Stimulated activated CD8-positive, alpha-beta memory T cell treated with anti-CD3 and anti-CD28 coated beads, Interleukin-4, amount 100 ng/mL, for 1 hour (primary cell): ENCODE results near the gene DPYSL5.
"Not testable (repeated sequence)": the region's sequence is repeated elsewhere in the genome, so short reads cannot be mapped to it uniquely, and the experiment has no call there.

Experiments used
- DNase-seq, 2 donors: peaks; one replicate each; pipeline ENCODE4 v3.0.0-alpha.2; 2020; ENCODE audit warnings: low read depth in 2 of 2, low spot score in 1 of 2

The DPYSL5 gene

GRCh38 chr2:26922405-26923188, 74.7 kb downstream of the DPYSL5 start:
- peak in 1 of 2 donors; percentile 13 for DNase-seq

GRCh38 chr2:26923189-26923466, 75.2 kb downstream of the DPYSL5 start:
- not testable (repeated sequence) for DNase-seq

- DNase-seq: no peak
Observed at GRCh38 chr2:26924731-26925099, 76.8 kb downstream of the DPYSL5 start.

- DNase-seq: no peak
Observed at GRCh38 chr2:26925100-26925791, 77.3 kb downstream of the DPYSL5 start.

GRCh38 chr2:26927221-26927620, 79.3 kb downstream of the DPYSL5 start:
- DNase-seq: no peak

GRCh38 chr2:26932974-26933373, 85.0 kb downstream of the DPYSL5 start:
- no peak for DNase-seq

- DNase-seq: no peak
Observed at GRCh38 chr2:26933431-26934334, 85.8 kb downstream of the DPYSL5 start.

GRCh38 chr2:26934335-26934724, 86.4 kb downstream of the DPYSL5 start:
- DNase-seq: no peak

GRCh38 chr2:26934985-26935384, 87.1 kb downstream of the DPYSL5 start:
- DNase-seq: no peak

- DNase-seq: no peak
Observed at GRCh38 chr2:26936855-26937254, 88.9 kb downstream of the DPYSL5 start.

GRCh38 chr2:26938399-26939118, 90.6 kb downstream of the DPYSL5 start:
- no peak for DNase-seq

GRCh38 chr2:26940001-26940400, 92.1 kb downstream of the DPYSL5 start:
- no peak for DNase-seq

GRCh38 chr2:26941486-26941885, 93.6 kb downstream of the DPYSL5 start:
- DNase-seq: no peak

- peak; percentile 19 to 36 for DNase-seq
Observed at GRCh38 chr2:26942543-26943295, 94.8 kb downstream of the DPYSL5 start.

GRCh38 chr2:26945991-26946750, 98.2 kb downstream of the DPYSL5 start:
- DNase-seq: no peak

- DNase-seq: no peak
Observed at GRCh38 chr2:26946841-26947784, 99.2 kb downstream of the DPYSL5 start.

GRCh38 chr2:26948800-26949199, 100.9 kb downstream of the DPYSL5 start:
- DNase-seq: no peak

- no peak for DNase-seq
Observed at GRCh38 chr2:26950246-26950645, 102.3 kb downstream of the DPYSL5 start.

GRCh38 chr2:26951236-26951635, 103.3 kb downstream of the DPYSL5 start:
- DNase-seq: no peak
